ENCODE data around the gene IL17RD.

Gene IL17RD

GRCh38 chr3:57158813-57159738 lies 6.1 kb downstream of the IL17RD start:
- no peak for DNase-seq

DNA sequence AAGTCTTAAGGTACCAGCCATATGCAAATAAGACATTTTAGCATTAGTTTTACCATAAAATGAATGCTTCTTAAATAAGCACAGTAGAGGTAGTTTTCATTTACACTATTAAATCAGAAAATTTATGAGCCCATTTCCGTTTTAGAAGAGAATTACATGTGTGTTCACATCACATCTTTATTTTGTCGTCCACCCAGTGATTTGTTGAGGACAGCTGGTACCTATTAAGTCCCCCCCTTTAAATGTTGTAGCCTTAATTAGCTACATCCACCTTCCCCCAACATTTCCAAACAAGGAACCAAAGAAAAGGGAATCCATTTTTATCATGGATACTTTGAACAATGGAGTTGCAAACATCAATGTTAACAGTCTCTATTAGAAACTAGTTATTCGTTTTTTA lies 6.8 kb downstream of the IL17RD start:
- DNase-seq, result no peak

DNA sequence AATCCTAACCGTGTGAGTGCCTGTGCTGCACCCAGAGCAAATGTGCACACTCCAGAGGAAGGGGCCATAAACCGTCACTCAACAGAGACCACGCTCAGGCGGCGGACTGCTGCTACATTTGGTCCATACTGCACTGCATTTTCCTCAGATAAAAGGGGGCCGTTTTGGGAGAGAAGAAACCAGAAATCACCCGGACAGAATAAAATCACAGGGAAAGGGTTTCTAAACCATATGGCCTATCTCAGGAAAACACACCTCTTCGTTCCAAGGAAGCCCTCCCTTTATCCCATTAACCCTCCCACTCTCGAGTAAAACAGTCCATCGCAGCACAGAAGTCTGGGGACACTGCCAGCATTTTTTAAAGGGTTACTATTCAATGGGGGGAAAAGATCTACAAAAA lies 7.6 kb downstream of the IL17RD start:
- DNase-seq, result no peak

DNA sequence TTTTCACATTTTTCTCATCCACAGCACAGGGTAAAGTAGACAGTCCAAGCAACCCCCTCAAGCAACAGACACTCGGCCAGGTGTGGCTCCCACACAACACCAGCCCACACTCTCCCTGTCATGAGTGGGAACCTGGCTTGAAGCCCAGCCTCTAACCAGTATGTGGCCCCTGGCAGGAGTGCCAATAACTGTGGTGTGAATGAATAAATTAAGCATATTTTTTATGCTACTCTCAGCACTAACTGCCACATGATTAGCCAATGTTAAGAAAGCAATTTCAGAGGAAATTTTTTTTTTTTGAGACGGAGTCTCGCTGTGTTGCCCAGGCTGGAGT lies 9.9 kb downstream of the IL17RD start:
- DNase-seq, result no peak

DNA sequence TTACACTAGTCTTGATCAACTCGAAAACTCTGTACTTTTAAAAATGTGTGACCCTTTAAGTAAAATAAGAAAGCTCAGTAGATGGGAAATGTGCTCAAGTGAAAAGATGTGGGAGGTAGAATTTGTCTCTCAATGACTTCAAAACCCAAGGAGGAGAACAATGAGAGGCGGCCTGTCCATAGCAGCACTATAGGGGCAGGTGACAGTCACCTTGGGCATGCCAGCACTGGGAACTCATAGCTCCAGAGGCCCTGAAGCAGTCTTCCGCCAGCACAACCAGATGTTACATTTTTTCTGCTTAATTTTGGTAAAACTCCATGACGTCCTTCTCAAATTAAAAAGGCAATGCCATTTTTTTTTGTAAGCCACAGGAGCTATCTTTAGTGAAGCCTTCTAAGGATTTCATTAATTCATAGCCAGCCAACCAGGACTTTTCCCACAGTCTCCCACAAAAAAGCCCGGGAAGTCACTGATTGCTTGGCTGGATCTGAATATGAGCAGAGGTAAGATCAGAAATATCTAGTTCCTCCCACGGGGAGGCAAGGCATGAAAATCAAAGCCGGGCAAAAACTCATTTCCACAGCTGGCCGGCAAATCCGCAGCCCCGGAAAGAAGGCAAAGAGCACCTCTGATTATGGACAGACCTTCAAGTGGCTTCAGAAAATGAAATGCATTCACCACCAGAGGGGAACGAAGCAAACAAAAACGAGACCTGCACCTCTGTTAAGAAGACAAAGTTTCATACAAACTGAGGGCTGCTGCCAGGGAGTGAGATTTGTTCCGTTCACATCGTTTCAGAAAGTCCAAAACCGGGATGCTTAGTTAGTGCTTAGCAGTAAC lies 10.5 kb downstream of the IL17RD start:
- no peak for DNase-seq

DNA sequence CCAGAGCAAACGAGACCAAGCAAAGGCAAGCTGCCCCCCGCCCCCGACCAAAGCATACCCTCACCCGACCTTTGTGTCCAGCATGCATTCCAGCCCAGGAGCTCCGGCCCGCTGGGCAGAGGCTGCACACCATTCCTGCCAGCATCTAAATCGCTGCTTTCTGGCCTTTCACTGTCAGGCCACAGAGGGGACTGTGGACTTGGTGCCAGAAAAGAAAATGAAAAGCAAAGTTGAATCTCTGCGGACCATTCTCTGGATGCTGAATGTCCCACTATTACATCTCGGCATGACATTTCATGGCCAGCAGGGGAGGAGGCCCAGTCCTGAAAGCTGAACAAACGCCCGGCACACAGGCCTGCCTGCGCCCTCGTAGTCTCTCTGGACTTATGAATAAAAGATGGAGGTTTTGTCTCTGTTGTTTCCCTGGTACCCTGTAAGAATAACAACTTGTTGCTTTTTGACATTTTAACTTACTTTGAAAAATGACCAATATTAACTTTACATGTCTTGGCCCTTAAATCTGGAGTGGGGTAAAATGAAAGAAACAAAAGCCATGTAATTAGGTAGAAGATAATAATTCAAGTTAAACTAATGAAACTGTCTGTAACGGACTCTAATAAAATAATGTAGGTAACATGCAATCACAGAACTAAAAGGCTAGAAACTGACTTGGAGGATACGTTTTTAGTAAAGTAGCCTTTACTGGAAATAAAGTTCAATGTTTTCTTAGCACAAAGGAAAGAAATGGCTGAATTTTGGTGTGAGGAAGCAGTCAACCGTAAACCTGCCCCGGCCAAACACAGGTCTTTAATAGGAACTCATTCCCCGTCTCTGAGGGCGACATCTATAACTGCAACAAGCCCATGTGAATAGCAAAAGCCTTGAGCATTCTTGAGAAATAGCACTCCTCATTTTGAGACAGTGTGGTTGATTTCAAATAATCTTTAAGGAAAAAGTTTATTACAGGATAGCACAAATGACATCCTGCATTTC lies 12.7 kb downstream of the IL17RD start:
- no peak for DNase-seq

- no peak for DNase-seq
Measured at GRCh38 chr3:57151749-57152148, 13.4 kb downstream of the IL17RD start.

- DNase-seq, result no peak
Measured at GRCh38 chr3:57151021-57151449, 14.1 kb downstream of the IL17RD start.

- no peak for DNase-seq
Measured at GRCh38 chr3:57150113-57150581, 15.0 kb downstream of the IL17RD start.

DNA sequence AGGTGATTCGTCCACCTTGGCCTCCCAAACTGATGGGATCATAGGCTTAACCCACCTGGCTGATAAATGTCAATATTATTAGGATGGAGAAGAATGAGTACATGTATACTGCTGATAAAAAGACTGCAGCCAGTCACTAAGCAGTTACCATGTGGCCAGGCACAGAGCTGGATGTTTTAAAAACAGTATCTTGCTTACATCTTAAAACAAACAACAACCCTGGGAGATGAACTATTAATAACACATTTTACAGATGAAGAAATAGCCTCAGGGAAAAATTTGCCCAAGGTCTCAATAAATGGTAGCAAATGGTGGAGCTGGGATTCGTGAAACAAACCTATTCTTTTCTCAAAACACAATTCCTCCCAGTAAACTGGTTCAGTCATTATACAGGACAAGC lies 18.1 kb downstream of the IL17RD start:
- DNase-seq, result no peak

- DNase-seq, result no peak
Measured at GRCh38 chr3:57145852-57146251, 19.3 kb downstream of the IL17RD start.

DNA sequence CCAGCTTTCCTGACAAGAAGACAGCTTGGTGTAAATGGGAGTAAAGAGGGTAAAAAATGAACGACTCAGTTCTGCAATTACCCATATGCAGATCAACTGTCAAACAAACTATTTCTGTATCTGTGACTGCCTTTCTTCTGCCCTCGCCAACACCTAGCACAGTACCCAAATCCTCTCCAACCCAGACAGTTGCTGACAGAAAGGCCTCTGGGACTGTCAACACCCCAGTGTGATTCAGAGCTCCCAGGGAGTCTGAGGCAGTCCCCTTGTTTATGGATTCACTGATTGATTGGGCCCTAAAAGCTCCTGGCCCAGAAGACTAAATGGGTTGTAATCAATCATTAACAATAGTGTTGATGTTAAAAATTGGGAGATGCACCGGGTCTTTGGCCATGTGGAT lies 20.2 kb downstream of the IL17RD start:
- DNase-seq, result no peak

DNA sequence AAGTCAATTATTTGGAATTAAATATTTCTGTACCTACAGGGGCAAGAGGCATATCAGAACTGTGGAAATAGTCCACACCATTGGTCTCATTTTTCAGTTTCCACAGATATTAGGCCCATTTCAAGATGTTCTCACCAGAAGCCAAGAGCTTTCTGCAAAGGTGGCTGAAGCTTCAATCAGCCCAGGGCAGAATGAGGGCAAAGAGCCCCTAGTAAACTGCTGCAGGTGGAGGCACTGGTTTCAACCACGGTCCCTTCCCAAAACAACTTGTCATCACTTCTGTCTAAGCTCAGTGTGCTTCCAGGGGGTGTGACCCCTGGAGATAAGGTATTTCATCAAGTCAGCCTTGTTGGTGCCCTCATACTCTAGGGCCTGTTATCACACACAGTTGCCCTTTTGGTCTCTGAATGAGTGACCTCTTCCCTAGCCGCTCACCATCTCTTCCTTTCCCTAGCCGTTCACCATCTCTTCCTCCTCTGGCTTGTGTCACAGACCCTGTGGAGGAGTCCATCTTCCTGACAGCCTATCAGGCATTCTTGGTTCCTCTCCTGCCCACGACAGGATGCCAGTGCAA lies 21.2 kb downstream of the IL17RD start:
- no peak for DNase-seq

- no peak for DNase-seq
Measured at GRCh38 chr3:57142411-57142723, 22.8 kb downstream of the IL17RD start.

DNA sequence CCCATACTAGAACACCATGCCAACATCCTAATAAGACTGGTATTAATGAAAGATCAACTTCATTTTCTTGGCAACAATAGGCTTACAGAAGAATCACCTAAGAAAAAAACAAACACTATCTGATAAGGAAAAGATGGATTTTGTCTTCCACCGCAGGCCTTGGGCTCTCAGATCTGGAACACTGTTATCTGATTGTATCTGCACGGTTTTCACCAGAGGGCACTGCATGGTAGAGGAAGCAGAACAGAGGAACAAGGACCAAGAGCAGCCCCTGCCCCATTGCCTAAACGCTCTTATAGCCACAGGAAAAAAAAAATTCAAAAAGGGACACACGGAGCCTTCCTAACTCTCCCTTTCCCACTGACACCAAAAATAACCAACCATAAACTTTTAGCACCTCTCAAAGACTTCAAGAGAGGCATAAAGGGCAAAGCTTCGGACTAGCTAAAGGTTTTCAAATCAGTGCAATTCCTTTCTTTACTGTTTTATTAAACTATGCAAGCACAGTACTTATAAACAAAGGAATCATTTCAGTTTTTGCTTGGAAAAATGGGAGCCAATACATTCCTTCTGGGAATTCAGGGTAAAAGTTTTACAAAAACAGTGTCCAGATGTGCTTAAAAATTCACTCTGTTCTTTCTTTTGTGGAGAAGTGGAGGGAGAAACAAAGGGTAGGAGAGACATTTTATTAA lies 23.3 kb downstream of the IL17RD start:
- DNase-seq, result no peak

DNA sequence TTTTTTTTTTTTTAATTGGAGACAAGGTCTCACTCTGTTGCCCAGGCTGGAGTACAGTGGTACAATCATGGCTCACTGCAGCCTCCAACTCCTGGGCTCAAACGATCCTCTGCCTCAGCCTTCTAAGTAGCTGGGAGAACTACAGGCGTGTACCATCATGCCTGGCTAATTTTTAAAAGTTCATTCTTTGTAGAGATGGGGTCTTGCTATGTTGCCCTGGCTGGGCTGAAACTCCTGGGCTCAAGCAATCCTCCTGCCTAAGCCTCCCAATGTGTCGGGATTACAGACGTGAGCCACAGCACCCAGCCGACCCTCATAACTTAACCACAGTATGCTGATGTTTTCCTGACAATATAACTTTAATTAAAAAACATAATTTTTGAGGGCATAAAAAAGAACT lies 24.3 kb downstream of the IL17RD start:
- no peak for DNase-seq

GRCh38 chr3:57135964-57136719 lies 29.0 kb downstream of the IL17RD start:
- no peak for DNase-seq

DNA sequence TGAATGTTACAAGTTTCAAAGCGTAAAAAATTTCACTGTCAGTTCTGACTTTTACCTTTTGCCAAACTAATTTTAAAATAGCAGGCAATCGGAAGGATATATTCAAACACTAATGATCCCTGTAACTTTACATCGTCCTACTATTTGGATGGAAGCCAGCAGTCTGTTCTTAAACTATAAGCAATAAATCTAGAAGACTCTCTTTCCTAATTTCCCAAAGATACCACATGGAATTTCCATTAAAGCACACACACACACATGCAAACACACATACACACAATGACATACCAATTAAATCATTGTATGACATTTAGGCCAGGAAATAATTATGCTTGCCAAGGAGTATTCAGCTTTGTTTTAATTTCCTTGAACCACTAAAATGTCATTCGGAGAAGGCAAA lies 32.0 kb downstream of the IL17RD start:
- no peak for DNase-seq

DNA sequence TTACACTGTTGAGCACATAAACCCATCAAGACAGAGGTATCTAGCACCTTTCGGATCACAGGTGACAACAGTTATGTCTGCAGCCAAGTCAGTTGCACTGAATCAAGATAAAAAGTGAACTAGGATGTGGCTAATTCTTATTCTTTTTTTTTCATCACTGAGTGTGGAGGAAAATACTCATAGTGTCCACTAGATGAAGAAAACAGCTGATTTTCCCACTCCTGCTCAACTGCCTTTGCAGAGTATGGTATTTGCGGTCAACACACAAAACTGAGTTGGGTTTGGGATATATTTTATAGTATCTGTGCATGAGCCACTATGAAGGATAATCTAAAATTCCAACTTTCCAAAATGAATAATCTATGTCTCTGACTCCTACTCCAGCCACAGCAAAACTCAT lies 32.5 kb downstream of the IL17RD start:
- DNase-seq, result no peak

DNA sequence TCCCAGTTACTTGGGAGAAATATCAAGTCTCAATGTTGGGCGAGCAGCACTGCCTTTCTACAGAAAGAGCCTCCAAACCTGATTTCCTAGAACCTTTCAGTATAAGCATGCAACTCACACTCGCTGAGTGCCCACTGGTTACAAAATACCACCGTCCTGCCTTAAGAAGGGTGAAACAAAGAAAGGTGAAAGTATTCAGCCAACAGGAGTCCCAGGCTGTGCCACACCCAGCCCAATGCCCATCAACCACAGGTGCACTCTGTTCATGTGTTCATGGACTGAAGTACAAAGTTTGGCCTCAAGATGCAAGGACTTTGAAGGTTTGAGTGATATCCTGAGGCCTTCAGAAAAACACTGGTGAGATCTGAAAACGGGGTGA lies 34.0 kb downstream of the IL17RD start:
- no peak for DNase-seq

DNA sequence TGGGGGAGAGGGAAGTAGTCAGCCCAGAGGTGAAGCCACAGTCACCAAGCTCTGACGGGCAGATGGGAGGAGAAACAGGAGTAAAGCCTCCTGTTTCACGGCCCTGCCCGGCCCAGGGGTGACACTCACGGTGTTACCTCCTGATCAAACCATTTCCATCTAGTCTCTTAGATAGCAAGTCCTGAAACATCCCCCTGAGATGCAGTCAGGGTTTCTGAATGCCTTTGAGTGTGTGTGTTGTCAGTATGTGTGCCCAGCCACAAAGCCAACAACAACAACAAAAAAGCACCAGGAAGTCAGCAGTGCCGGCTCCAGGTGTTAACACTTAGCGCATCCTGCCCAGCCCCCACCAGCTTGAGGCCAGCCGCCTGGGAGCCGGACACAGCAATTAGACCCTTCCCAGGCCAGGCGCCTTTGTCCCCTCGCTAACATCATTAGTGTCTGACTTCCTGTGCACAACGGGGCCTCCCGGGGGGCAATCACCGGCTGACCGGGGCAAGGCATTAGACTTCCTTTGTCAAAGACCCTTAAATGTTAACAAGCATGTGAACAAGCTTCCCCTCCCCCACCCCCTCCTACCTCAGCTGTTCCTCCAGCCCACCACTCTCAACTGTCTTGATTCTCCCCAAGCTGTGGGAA lies 34.5 kb downstream of the IL17RD start:
- no peak for DNase-seq

Measured in NCI-H2171 (cell line).